Suprapubic skin (tissue), 4 donors: ENCODE results near the gene MATCAP1. TPM values are rescaled to one million over a fixed set of nuclear protein-coding genes. Genes with fewer than 3 reads are reported as not detected.
A peak's percentile ranks its signal among the peaks of the same experiment; 100 is the strongest.

Experiments
- DNase-seq, 2 donors: peaks; one replicate each; pipeline ENCODE4 v3.0.0-alpha.2; 2019; ENCODE audit warnings: low spot score in 2 of 2
- H3K27ac ChIP-seq: fragments of 200-600 bp; sonication (generic); one replicate; pipeline ENCODE4 v1.5.1; 2019
- H3K27me3 ChIP-seq: fragments of 200-600 bp; sonication (generic); one replicate; pipeline ENCODE4 v1.5.1; 2019
- H3K36me3 ChIP-seq: fragments of 200-600 bp; sonication (generic); one replicate; pipeline ENCODE4 v1.5.1; 2019
- H3K4me1 ChIP-seq: fragments of 200-600 bp; sonication (generic); one replicate; pipeline ENCODE4 v1.5.1; 2019
- H3K4me3 ChIP-seq: fragments of 200-600 bp; sonication (generic); one replicate; pipeline ENCODE4 v1.5.1; 2019; ENCODE audit warnings: mild to moderate bottlenecking
- H3K9me3 ChIP-seq: fragments of 200-600 bp; sonication (generic); one replicate; pipeline ENCODE4 v1.5.1; 2019
- EP300 ChIP-seq: sonication (generic); formaldehyde crosslinking; IDR thresholded peaks from one replicate; pipeline ENCODE4 v1.6.1; 2017; ENCODE audit warnings: antibody characterized with exemption
- POLR2A ChIP-seq, 2 donors: fragments of 450-650 bp; IDR thresholded peaks; one replicate each; pipeline ENCODE4 v1.6.1; 2017; ENCODE audit warnings: antibody characterized with exemption in 2 of 2, mild to moderate bottlenecking in 2 of 2, moderate library complexity in 2 of 2
- POLR2AphosphoS5 ChIP-seq, 3 donors: sonication (generic); formaldehyde crosslinking; IDR thresholded peaks; one replicate each; pipeline ENCODE4 v1.6.1; 2017; ENCODE audit warnings: antibody characterized with exemption in 3 of 3
- WGBS: methylation state at CpG from one replicate; pipeline ENCODE4 v1.1.5; 2018; 5-methylcytosine and 5-hydroxymethylcytosine counted together
- total RNA-seq, 4 donors: library from RNA; depleted of rRNA; stranded (reverse); fragments of >200 nt; gene quantifications; one replicate each; pipeline ENCODE4 v1.1.0, GENCODE V29; 2016
- TF ChIP-seq, protein P1 (sequence below), 2 donors: fragments of 200-600 bp in 1 of 2; fragments of 450-650 bp in 1 of 2; sonication (generic) in 1 of 2; IDR thresholded peaks; one replicate each; pipeline ENCODE4 v1.5.1; 2016 to 2019; ENCODE audit warnings: antibody characterized with exemption in 2 of 2, mild to moderate bottlenecking in 1 of 2, moderate library complexity in 1 of 2

MATCAP1 gene
- total RNA-seq, 4 donors from 2014 or later = 14.2 to 30.0 (median 17.3) TPM

DNA sequence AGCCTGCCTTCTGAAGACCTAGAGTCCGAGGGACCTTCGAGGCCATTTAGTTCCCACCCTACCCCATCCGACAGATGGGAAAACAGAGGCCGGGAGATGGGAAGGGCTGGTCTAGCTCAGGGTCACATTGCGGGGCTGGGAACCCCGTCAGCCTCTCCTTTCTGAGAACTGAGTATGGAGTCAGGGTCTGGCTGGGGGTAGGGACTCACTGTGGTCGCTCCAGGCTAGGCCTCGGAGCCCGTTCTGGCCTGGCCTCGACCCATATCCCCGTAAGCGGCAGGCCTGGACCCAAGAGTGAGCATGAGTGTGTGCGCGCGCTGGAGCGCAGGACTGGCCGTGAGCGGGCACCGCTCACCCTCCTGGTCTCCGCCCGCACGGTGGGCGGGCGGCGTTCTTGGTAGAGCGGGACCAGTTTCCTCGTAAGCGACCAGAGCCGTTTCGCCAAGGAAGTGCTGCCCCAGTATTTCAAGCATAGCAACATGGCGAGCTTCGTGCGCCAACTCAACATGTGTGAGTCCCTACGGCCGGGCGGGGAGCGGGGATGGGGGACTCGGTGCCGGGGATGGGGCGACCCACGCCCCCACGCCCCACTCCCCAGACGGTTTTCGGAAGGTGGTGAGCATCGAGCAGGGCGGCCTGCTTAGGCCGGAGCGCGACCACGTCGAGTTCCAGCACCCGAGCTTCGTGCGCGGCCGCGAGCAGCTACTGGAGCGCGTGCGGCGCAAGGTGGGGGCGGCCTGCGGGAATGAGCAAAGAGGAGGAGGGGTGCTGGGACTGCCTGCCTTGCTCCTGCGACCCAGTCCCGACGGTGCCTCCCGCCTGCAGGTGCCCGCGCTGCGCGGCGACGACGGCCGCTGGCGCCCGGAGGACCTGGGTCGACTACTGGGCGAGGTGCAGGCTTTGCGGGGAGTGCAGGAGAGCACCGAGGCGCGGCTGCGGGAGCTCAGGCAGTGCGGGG lies 18.4 kb downstream of the MATCAP1 start:
- WGBS = 43% methylated on average over 17 of the region's 85 CpGs
- TF ChIP-seq POLR2A (IDR thresholded peaks at IDR 0.05) (no peak), POLR2AphosphoS5 (IDR thresholded peaks at IDR 0.05) (no peak), EP300 (no peak)
- no peak for DNase-seq
- peak overlapping the region; percentile 44 for H3K4me3 ChIP-seq
- no peaks in the 10 kb centered on the region for H3K9me3 ChIP-seq
- no peak overlapping the region for H3K27ac ChIP-seq
- H3K27me3 ChIP-seq = no peaks in the 10 kb centered on the region
- H3K36me3 ChIP-seq = peaks cover 15% of the 10 kb centered on the region
- peaks cover 73% of the 10 kb centered on the region for H3K4me1 ChIP-seq

DNA sequence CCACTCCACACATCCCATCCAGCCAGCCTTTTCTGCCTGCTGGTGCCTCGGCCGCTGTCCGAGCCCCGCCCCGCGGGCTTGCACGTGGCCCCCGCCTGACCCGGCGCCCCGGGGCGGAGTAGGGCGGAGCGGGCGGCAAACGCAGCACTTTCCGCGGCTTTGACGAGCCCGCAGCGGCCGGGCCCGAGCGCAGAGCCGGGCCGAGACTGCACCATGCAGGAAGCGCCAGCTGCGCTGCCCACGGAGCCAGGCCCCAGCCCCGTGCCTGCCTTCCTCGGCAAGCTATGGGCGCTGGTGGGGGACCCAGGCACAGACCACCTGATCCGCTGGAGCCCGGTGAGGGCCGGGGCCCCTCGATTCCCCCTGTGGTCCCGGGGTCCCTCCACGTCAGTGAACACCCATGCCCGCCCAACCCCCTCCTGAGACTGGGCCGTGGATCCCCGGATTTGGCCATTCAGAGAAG lies 19.1 kb downstream of the MATCAP1 start, which contains the start of gene HSF4:
TSS of gene HSF4 (plus strand) at position 147 of the 463 bp plus-strand sequence. CDS start at position 214, 67 bp downstream.
- peaks cover 15% of the 10 kb centered on the region for H3K36me3 ChIP-seq
- no peaks in the 10 kb centered on the region for H3K27me3 ChIP-seq
- H3K9me3 ChIP-seq = no peaks in the 10 kb centered on the region
- peak within 1 kb of the TSS; percentile 44 for H3K4me3 ChIP-seq
- no CpG with 5 or more reads among the region's 41 CpGs for WGBS
- H3K4me1 ChIP-seq = peaks cover 70% of the 10 kb centered on the region
- DNase-seq = no peak
- peak in 1 of 2 donors; percentile 33 for TF ChIP-seq POLR2A (IDR thresholded peaks at IDR 0.05)
- TF ChIP-seq, protein P1, sequence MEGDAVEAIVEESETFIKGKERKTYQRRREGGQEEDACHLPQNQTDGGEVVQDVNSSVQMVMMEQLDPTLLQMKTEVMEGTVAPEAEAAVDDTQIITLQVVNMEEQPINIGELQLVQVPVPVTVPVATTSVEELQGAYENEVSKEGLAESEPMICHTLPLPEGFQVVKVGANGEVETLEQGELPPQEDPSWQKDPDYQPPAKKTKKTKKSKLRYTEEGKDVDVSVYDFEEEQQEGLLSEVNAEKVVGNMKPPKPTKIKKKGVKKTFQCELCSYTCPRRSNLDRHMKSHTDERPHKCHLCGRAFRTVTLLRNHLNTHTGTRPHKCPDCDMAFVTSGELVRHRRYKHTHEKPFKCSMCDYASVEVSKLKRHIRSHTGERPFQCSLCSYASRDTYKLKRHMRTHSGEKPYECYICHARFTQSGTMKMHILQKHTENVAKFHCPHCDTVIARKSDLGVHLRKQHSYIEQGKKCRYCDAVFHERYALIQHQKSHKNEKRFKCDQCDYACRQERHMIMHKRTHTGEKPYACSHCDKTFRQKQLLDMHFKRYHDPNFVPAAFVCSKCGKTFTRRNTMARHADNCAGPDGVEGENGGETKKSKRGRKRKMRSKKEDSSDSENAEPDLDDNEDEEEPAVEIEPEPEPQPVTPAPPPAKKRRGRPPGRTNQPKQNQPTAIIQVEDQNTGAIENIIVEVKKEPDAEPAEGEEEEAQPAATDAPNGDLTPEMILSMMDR (IDR thresholded peaks at IDR 0.05) = no peak
- H3K27ac ChIP-seq = peak within 1 kb of the TSS; percentile 46

DNA sequence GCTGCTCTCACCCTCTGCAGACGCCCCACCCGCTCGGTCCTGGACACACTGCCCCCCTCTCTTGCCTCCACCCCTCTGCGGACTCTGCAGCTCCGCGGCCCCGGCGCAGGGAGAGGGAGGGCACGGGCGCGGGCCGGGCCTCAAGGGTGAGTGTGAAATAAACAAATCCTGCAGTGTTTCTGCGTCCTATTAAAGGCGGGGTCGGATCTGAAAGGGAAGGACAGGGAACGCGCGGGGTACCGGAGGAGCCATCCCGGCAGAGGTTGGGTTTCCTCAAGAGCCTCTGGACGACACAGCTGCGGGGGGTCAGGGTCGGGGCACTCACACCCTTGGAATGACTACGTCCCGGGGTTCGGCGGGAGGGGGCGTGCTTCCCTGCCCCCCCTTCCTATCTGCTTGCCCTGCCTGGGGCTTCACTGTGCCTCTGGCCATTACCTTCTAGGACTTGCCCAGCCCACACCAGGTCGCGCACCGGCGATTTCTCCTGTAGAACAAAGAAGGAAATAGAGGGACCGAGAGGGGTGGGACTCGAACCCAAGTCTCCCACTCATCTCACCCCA lies 19.7 kb downstream of the MATCAP1 start:
- H3K36me3 ChIP-seq = peaks cover 15% of the 10 kb centered on the region
- no peak for DNase-seq
- WGBS = 2% methylated on average over 24 of the region's 34 CpGs

DNA sequence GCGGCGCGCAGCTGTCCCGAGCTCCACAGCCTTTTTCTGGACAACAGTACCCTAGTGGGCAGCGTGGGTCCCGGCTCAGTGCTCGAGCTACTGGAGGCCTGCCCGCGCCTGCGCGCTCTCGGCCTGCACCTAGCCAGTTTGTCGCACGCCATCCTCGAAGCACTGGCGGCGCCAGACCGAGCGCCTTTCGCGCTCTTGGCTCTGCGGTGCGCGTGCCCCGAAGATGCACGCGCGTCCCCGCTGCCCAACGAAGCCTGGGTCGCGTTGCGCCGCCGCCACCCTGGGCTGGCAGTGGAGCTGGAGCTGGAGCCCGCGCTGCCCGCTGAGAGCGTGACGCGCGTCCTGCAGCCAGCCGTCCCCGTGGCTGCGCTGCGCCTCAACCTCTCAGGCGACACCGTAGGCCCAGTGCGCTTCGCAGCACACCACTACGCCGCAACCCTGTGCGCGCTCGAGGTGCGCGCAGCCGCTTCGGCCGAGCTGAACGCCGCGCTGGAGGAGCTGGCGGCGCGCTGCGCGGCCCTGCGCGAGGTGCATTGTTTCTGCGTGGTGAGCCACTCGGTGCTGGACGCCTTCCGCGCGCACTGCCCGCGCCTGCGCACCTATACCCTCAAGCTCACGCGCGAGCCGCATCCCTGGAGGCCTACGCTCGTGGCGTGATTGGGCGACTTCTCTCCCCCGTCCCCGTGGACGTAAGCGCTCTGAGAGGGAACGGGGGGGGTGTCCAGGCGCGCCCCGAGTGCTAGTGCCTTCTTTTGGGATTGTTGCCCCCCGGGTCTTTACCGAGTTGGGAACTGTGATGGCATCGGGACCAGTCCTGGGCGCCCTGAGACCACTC lies 20.4 kb downstream of the MATCAP1 start:
- DNase-seq = no peak
- Histone ChIP-seq H3K4me1 (peaks cover 70% of the 10 kb centered on the region), H3K4me3 (peak overlapping the region; percentile 44), H3K27me3 (no peaks in the 10 kb centered on the region), H3K27ac (peak overlapping the region; percentile 46), H3K36me3 (peaks cover 15% of the 10 kb centered on the region), H3K9me3 (no peaks in the 10 kb centered on the region)
- 11% methylated on average over 88 of the region's 99 CpGs for WGBS
- TF ChIP-seq EP300 (no peak), POLR2A (IDR thresholded peaks at IDR 0.05) (no peak), POLR2AphosphoS5 (IDR thresholded peaks at IDR 0.05) (no peak)
- TF ChIP-seq, protein P1 (IDR thresholded peaks at IDR 0.05) = no peak

More for the DNA sequence above, 19.7 kb downstream of the MATCAP1 start:
- H3K9me3 ChIP-seq = no peaks in the 10 kb centered on the region
- peaks cover 67% of the 10 kb centered on the region for H3K4me1 ChIP-seq
- H3K4me3 ChIP-seq = peak overlapping the region; percentile 44
- H3K27ac ChIP-seq = peak overlapping the region; percentile 46
- TF ChIP-seq POLR2AphosphoS5 (IDR thresholded peaks at IDR 0.05) (no peak), EP300 (no peak), POLR2A (IDR thresholded peaks at IDR 0.05) (no peak)
- TF ChIP-seq, protein P1 (IDR thresholded peaks at IDR 0.05) = no peak
- H3K27me3 ChIP-seq = no peaks in the 10 kb centered on the region

DNA sequence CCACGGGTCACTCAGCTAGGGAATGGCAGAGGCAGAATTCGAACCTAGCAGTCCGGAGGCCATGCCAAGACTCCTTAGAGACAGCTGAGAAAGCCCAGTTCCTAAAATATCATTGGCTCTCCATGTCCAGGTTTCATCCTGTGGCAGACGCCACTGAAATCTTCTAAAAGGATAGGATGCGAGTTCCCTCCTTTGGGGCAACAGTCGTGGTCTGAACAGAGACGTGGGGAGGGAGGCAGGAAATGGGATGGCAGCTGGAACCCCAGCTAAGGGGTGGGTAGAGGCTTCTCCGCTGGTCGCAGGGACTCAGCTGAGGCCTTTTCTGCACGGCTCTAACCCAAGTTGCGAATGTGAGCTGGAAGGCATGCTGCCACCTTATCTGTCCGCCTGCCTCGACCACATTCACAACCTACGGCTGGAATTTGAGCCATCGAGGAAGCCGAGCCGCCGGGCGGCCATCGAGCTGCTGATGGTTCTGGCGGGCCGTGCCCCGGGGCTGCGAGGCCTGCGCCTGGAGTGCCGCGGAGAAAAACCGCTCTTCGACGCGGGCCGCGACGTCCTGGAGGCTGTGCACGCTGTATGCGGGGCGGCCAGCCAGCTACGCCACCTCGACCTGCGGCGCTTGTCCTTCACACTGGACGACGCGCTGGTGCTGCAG lies 21.1 kb downstream of the MATCAP1 start:
- Histone ChIP-seq H3K27me3 (no peaks in the 10 kb centered on the region), H3K36me3 (peaks cover 15% of the 10 kb centered on the region), H3K9me3 (no peaks in the 10 kb centered on the region), H3K4me1 (peaks cover 75% of the 10 kb centered on the region), H3K4me3 (peak overlapping the region; percentile 44), H3K27ac (peak overlapping the region; percentile 46)
- 49% methylated on average over 27 of the region's 44 CpGs for WGBS
- DNase-seq = no peak
- TF ChIP-seq POLR2A (IDR thresholded peaks at IDR 0.05) (no peak), POLR2AphosphoS5 (IDR thresholded peaks at IDR 0.05) (no peak), EP300 (no peak)
- TF ChIP-seq, protein P1 (IDR thresholded peaks at IDR 0.05) = no peak
